ENCODE results near the gene NCKAP5. TPM values are rescaled to one million over a fixed set of nuclear protein-coding genes. Genes with fewer than 3 reads are reported as not detected.
A peak's percentile ranks its signal among the peaks of the same experiment; 100 is the strongest.

The NCKAP5 gene
- total RNA-seq, 1 experiment from 2014 or later, result not detected

- H3K27ac ChIP-seq, result no peak overlapping the region
- H3K36me3 ChIP-seq, result no peaks in the 10 kb centered on the region
- no peak overlapping the region for H3K4me3 ChIP-seq
- no peak for DNase-seq
- no peaks in the 10 kb centered on the region for H3K9me3 ChIP-seq (replicated peaks)
- H3K4me1 ChIP-seq, result no peaks in the 10 kb centered on the region
- no peaks in the 10 kb centered on the region for H3K27me3 ChIP-seq
Measured at GRCh38 chr2:132797556-132797955, 770.7 kb downstream of the NCKAP5 start.

GRCh38 chr2:132797071-132797470 lies 771.2 kb downstream of the NCKAP5 start:
- Histone ChIP-seq H3K27ac (no peak overlapping the region), H3K36me3 (no peaks in the 10 kb centered on the region), H3K4me3 (no peak overlapping the region), H3K4me1 (no peaks in the 10 kb centered on the region), H3K9me3 (replicated peaks) (no peaks in the 10 kb centered on the region), H3K27me3 (no peaks in the 10 kb centered on the region)
- no peak for DNase-seq

- Histone ChIP-seq H3K27ac (no peak overlapping the region), H3K9me3 (replicated peaks) (no peaks in the 10 kb centered on the region), H3K4me1 (no peaks in the 10 kb centered on the region), H3K27me3 (no peaks in the 10 kb centered on the region), H3K4me3 (no peak overlapping the region), H3K36me3 (no peaks in the 10 kb centered on the region)
- no peak for DNase-seq
Measured at GRCh38 chr2:132795220-132795619, 773.0 kb downstream of the NCKAP5 start.

GRCh38 chr2:132793532-132793931 lies 774.7 kb downstream of the NCKAP5 start:
- Histone ChIP-seq H3K9me3 (replicated peaks) (no peaks in the 10 kb centered on the region), H3K36me3 (no peaks in the 10 kb centered on the region), H3K4me1 (no peaks in the 10 kb centered on the region), H3K27ac (no peak overlapping the region), H3K27me3 (no peaks in the 10 kb centered on the region), H3K4me3 (no peak overlapping the region)
- DNase-seq, result no peak

- H3K9me3 ChIP-seq (replicated peaks), result no peaks in the 10 kb centered on the region
- H3K4me1 ChIP-seq, result no peaks in the 10 kb centered on the region
- no peaks in the 10 kb centered on the region for H3K27me3 ChIP-seq
- H3K4me3 ChIP-seq, result no peak overlapping the region
- H3K36me3 ChIP-seq, result no peaks in the 10 kb centered on the region
- no peak overlapping the region for H3K27ac ChIP-seq
- no peak for DNase-seq
Measured at GRCh38 chr2:132790207-132790785, 778.0 kb downstream of the NCKAP5 start.

- Histone ChIP-seq H3K4me3 (no peak overlapping the region), H3K36me3 (no peaks in the 10 kb centered on the region), H3K27ac (no peak overlapping the region), H3K4me1 (no peaks in the 10 kb centered on the region), H3K9me3 (replicated peaks) (no peaks in the 10 kb centered on the region), H3K27me3 (no peaks in the 10 kb centered on the region)
- no peak for DNase-seq
Measured at GRCh38 chr2:132789066-132789465, 779.2 kb downstream of the NCKAP5 start.

- H3K36me3 ChIP-seq, result no peaks in the 10 kb centered on the region
- DNase-seq, result no peak
- H3K27me3 ChIP-seq, result no peaks in the 10 kb centered on the region
- H3K4me3 ChIP-seq, result no peak overlapping the region
- H3K4me1 ChIP-seq, result no peaks in the 10 kb centered on the region
- no peaks in the 10 kb centered on the region for H3K9me3 ChIP-seq (replicated peaks)
- no peak overlapping the region for H3K27ac ChIP-seq
Measured at GRCh38 chr2:132788310-132788838, 779.9 kb downstream of the NCKAP5 start.

- H3K36me3 ChIP-seq, result no peaks in the 10 kb centered on the region
- no peak for DNase-seq
- 0 out of 2 replicates have a peak, but pooled peaks cover 4% of the 10 kb centered on the region for H3K27me3 ChIP-seq
- H3K4me1 ChIP-seq, result no peaks in the 10 kb centered on the region
- no peaks in the 10 kb centered on the region for H3K9me3 ChIP-seq (replicated peaks)
- H3K27ac ChIP-seq, result no peak overlapping the region
- H3K4me3 ChIP-seq, result no peak overlapping the region
Measured at GRCh38 chr2:132783883-132784282, 784.4 kb downstream of the NCKAP5 start.

- no peak overlapping the region for H3K4me3 ChIP-seq
- no peaks in the 10 kb centered on the region for H3K4me1 ChIP-seq
- H3K9me3 ChIP-seq (replicated peaks), result no peaks in the 10 kb centered on the region
- H3K36me3 ChIP-seq, result no peaks in the 10 kb centered on the region
- H3K27me3 ChIP-seq, result 0 out of 2 replicates have a peak, but pooled peaks cover 4% of the 10 kb centered on the region
- no peak overlapping the region for H3K27ac ChIP-seq
- no peak for DNase-seq
Measured at GRCh38 chr2:132782176-132782783, 786.0 kb downstream of the NCKAP5 start.

GRCh38 chr2:132780651-132781050 lies 787.6 kb downstream of the NCKAP5 start:
- no peaks in the 10 kb centered on the region for H3K36me3 ChIP-seq
- H3K4me1 ChIP-seq, result no peaks in the 10 kb centered on the region
- no peak overlapping the region for H3K4me3 ChIP-seq
- H3K9me3 ChIP-seq (replicated peaks), result no peaks in the 10 kb centered on the region
- DNase-seq, result peak in 1 of 2 experiments; percentile 9
- no peak overlapping the region for H3K27ac ChIP-seq
- H3K27me3 ChIP-seq, result 0 out of 2 replicates have a peak, but pooled peaks cover 4% of the 10 kb centered on the region

GRCh38 chr2:132779206-132779721 lies 789.0 kb downstream of the NCKAP5 start:
- no peak overlapping the region for H3K4me3 ChIP-seq
- no peaks in the 10 kb centered on the region for H3K36me3 ChIP-seq
- 0 out of 2 replicates have a peak, but pooled peaks cover 4% of the 10 kb centered on the region for H3K27me3 ChIP-seq
- H3K9me3 ChIP-seq (replicated peaks), result no peaks in the 10 kb centered on the region
- H3K27ac ChIP-seq, result no peak overlapping the region
- H3K4me1 ChIP-seq, result no peaks in the 10 kb centered on the region
- no peak for DNase-seq

- no peak overlapping the region for H3K4me3 ChIP-seq
- no peak overlapping the region for H3K27ac ChIP-seq
- DNase-seq, result no peak
- H3K9me3 ChIP-seq (replicated peaks), result no peaks in the 10 kb centered on the region
- no peaks in the 10 kb centered on the region for H3K27me3 ChIP-seq
- no peaks in the 10 kb centered on the region for H3K36me3 ChIP-seq
- H3K4me1 ChIP-seq, result no peaks in the 10 kb centered on the region
Measured at GRCh38 chr2:132776287-132776686, 792.0 kb downstream of the NCKAP5 start.

GRCh38 chr2:132774189-132774588 lies 794.1 kb downstream of the NCKAP5 start:
- Histone ChIP-seq H3K36me3 (no peaks in the 10 kb centered on the region), H3K9me3 (replicated peaks) (no peaks in the 10 kb centered on the region), H3K27ac (no peak overlapping the region), H3K4me1 (no peaks in the 10 kb centered on the region), H3K27me3 (no peaks in the 10 kb centered on the region), H3K4me3 (no peak overlapping the region)
- DNase-seq, result no peak

- no peaks in the 10 kb centered on the region for H3K36me3 ChIP-seq
- H3K4me1 ChIP-seq, result no peaks in the 10 kb centered on the region
- DNase-seq, result no peak
- no peaks in the 10 kb centered on the region for H3K9me3 ChIP-seq (replicated peaks)
- no peaks in the 10 kb centered on the region for H3K27me3 ChIP-seq
- no peak overlapping the region for H3K4me3 ChIP-seq
- H3K27ac ChIP-seq, result no peak overlapping the region
Measured at GRCh38 chr2:132773331-132773730, 794.9 kb downstream of the NCKAP5 start.

GRCh38 chr2:132772340-132772739 lies 795.9 kb downstream of the NCKAP5 start:
- Histone ChIP-seq H3K27me3 (no peaks in the 10 kb centered on the region), H3K9me3 (replicated peaks) (no peaks in the 10 kb centered on the region), H3K4me3 (no peak overlapping the region), H3K36me3 (no peaks in the 10 kb centered on the region), H3K4me1 (no peaks in the 10 kb centered on the region), H3K27ac (no peak overlapping the region)
- no peak for DNase-seq

All from SJCRH30 (cell line).